H9 (cell line): ENCODE data around the gene ZNF646. TPM values are rescaled to one million over a fixed set of nuclear protein-coding genes. Genes with fewer than 3 reads are reported as not detected.
A peak's percentile ranks its signal among the peaks of the same experiment; 100 is the strongest.

ENCODE experiments used
- DNase-seq: peaks from one replicate; pipeline ENCODE4 v3.0.0-alpha.2; 2017
- H2AFZ ChIP-seq: one replicate; pipeline ENCODE4 v1.6.1; 2013; ENCODE audit warnings: mild to moderate bottlenecking, low read length, control low read depth, moderate library complexity
- H2AK5ac ChIP-seq: 2 replicates; pipeline ENCODE4 v1.6.1; 2013; ENCODE audit warnings: low read length, control low read depth, mixed read lengths; ENCODE audit not compliant: insufficient read length
- H2BK120ac ChIP-seq: one replicate; pipeline ENCODE4 v1.6.1; 2013; ENCODE audit warnings: low read depth, mild to moderate bottlenecking, low read length, control low read depth, inconsistent platforms; ENCODE audit not compliant: poor library complexity, severe bottlenecking
- H2BK12ac ChIP-seq: 2 replicates; pipeline ENCODE4 v1.6.1; 2013; ENCODE audit warnings: low read length, control low read depth, mixed read lengths, low read depth; ENCODE audit not compliant: insufficient read length
- H2BK15ac ChIP-seq: 2 replicates; pipeline ENCODE4 v1.6.1; 2013; ENCODE audit warnings: low read depth, low read length, control low read depth
- H2BK20ac ChIP-seq: one replicate; pipeline ENCODE4 v1.6.1; 2013; ENCODE audit warnings: low read depth, mild to moderate bottlenecking, low read length, control low read depth, inconsistent platforms; ENCODE audit not compliant: poor library complexity, severe bottlenecking
- H2BK5ac ChIP-seq: 2 replicates; pipeline ENCODE4 v1.6.1; 2013; ENCODE audit warnings: low read length, control low read depth, mixed read lengths; ENCODE audit not compliant: insufficient read length
- H3K14ac ChIP-seq: 2 replicates; pipeline ENCODE4 v1.6.1; 2013; ENCODE audit warnings: low read length, control low read depth; ENCODE audit not compliant: insufficient read depth
- H3K18ac ChIP-seq: 2 replicates; pipeline ENCODE4 v1.6.1; 2013; ENCODE audit warnings: low read depth, mild to moderate bottlenecking, mixed read lengths, low read length, control low read depth; ENCODE audit not compliant: insufficient read length
- H3K23ac ChIP-seq: 2 replicates; pipeline ENCODE4 v1.6.1; 2013; ENCODE audit warnings: low read length, control low read depth, mixed read lengths, low read depth; ENCODE audit not compliant: insufficient read length
- H3K23me2 ChIP-seq: 2 replicates; pipeline ENCODE4 v1.6.1; 2013; ENCODE audit warnings: low read depth, mild to moderate bottlenecking, mixed read lengths, low read length, control low read depth; ENCODE audit not compliant: insufficient read length, poor library complexity, severe bottlenecking
- H3K27ac ChIP-seq: 2 replicates; pipeline ENCODE4 v1.5.1; 2013; ENCODE audit warnings: low read length, control low read depth, mixed read lengths, low read depth; ENCODE audit not compliant: insufficient read length
- H3K27me3 ChIP-seq: 2 replicates; pipeline ENCODE4 v1.6.1; 2013; ENCODE audit warnings: low read length, control low read depth, inconsistent platforms; ENCODE audit not compliant: insufficient read depth
- H3K4ac ChIP-seq: 2 replicates; pipeline ENCODE4 v1.6.1; 2013; ENCODE audit warnings: low read depth, mild to moderate bottlenecking, control low read depth, inconsistent platforms, low read length, moderate library complexity
- H3K4me1 ChIP-seq: 2 replicates; pipeline ENCODE4 v1.6.1; 2013; ENCODE audit warnings: low read length, control low read depth, inconsistent platforms; ENCODE audit not compliant: insufficient read depth
- H3K4me2 ChIP-seq: 2 replicates; pipeline ENCODE4 v1.6.1; 2013; ENCODE audit warnings: low read length, control low read depth, mixed read lengths; ENCODE audit not compliant: insufficient read length, insufficient read depth
- H3K56ac ChIP-seq: 2 replicates; pipeline ENCODE4 v1.6.1; 2013; ENCODE audit warnings: low read depth, mild to moderate bottlenecking, mixed read lengths, low read length, control low read depth; ENCODE audit not compliant: insufficient read length
- H3K79me1 ChIP-seq: 2 replicates; pipeline ENCODE4 v1.6.1; 2013; ENCODE audit warnings: low read depth, mild to moderate bottlenecking, moderate library complexity, low read length, control low read depth, inconsistent platforms; ENCODE audit not compliant: insufficient read depth, poor library complexity, severe bottlenecking
- H3K79me2 ChIP-seq: 2 replicates; pipeline ENCODE4 v1.6.1; 2013; ENCODE audit warnings: low read length, control low read depth, inconsistent platforms; ENCODE audit not compliant: insufficient read depth
- H3K9ac ChIP-seq: 2 replicates; pipeline ENCODE4 v1.6.1; 2013; ENCODE audit warnings: low read length, control low read depth, mixed read lengths; ENCODE audit not compliant: insufficient read length; ENCODE audit errors: extremely low read depth
- H3K9me3 ChIP-seq: one replicate; pipeline ENCODE4 v1.6.1; 2013; ENCODE audit warnings: low read depth, low read length, inconsistent platforms; ENCODE audit not compliant: control insufficient read depth
- H3T11ph ChIP-seq: one replicate; pipeline ENCODE4 v1.6.1; 2013; ENCODE audit warnings: mild to moderate bottlenecking, low read length, control low read depth, inconsistent platforms
- H4K20me1 ChIP-seq: one replicate; pipeline ENCODE4 v1.6.1; 2013; ENCODE audit not compliant: control insufficient read depth, insufficient read length, insufficient read depth
- H4K5ac ChIP-seq: 2 replicates; pipeline ENCODE4 v1.6.1; 2013; ENCODE audit warnings: low read depth, mild to moderate bottlenecking, mixed read lengths, low read length, control low read depth; ENCODE audit not compliant: insufficient read length
- H4K8ac ChIP-seq: replicated peaks from 2 replicates; pipeline ENCODE4 v1.6.1; 2013; ENCODE audit warnings: low read length, control low read depth, mixed read lengths, low read depth; ENCODE audit not compliant: insufficient read length
- H4K91ac ChIP-seq: 2 replicates; pipeline ENCODE4 v1.6.1; 2013; ENCODE audit warnings: low read depth, mild to moderate bottlenecking, moderate library complexity, mixed read lengths, low read length, control low read depth; ENCODE audit not compliant: insufficient read length
- H3K27ac Mint-ChIP-seq, 3 experiments: 2 replicates in 2 of 3; 3 replicates in 1 of 3; pipeline ENCODE4 v1.8.0; 2020 to 2021; ENCODE audit warnings: mixed read lengths in 3 of 3, mild to moderate bottlenecking in 1 of 3, moderate library complexity in 1 of 3
- H3K27me3 Mint-ChIP-seq: 2 replicates; pipeline ENCODE4 v1.8.0; 2021; ENCODE audit warnings: low read depth, mild to moderate bottlenecking, moderate library complexity, mixed read lengths
- H3K36me3 Mint-ChIP-seq, 3 experiments: 2 replicates in 2 of 3; 3 replicates in 1 of 3; pipeline ENCODE4 v1.8.0; 2020 to 2021; ENCODE audit warnings: low read depth in 3 of 3, mixed read lengths in 3 of 3; ENCODE audit not compliant: insufficient read depth in 1 of 3
- H3K4me1 Mint-ChIP-seq, 2 experiments: 2 replicates each; pipeline ENCODE4 v1.8.0; 2020; ENCODE audit warnings: mixed read lengths in 2 of 2
- H3K4me3 Mint-ChIP-seq, 2 experiments: 2 replicates in 1 of 2; 3 replicates in 1 of 2; pipeline ENCODE4 v1.8.0; 2020 to 2021; ENCODE audit warnings: mild to moderate bottlenecking in 2 of 2, mixed read lengths in 2 of 2, moderate library complexity in 1 of 2
- H3K9me3 Mint-ChIP-seq, 2 experiments: 2 replicates in 1 of 2; 3 replicates in 1 of 2; pipeline ENCODE4 v1.8.0; 2020; ENCODE audit warnings: mild to moderate bottlenecking in 2 of 2, mixed read lengths in 2 of 2, moderate library complexity in 1 of 2
- WGBS: extraction: QIAGEN DNeasy Blood & Tissue Kit; methylation state at CpG from one replicate; pipeline ENCODE4 v1.1.7; 2013; ENCODE audit warnings: missing lambda C conversion rate, low lambda C conversion rate, mixed read lengths; ENCODE audit not compliant: insufficient read length; ENCODE audit errors: extremely low coverage; 5-methylcytosine and 5-hydroxymethylcytosine counted together
- total RNA-seq: library from RNA; stranded (reverse); gene quantifications from 2 replicates; pipeline ENCODE4 v1.2.1, GENCODE V29; 2021
- TF ChIP-seq, protein P1 (sequence below): fragments of 200-600 bp; sonication (generic); conservative IDR thresholded peaks from 3 replicates; pipeline ENCODE4 v1.8.0; 2021; ENCODE audit warnings: antibody characterized with exemption, mild to moderate bottlenecking

The ZNF646 gene
- total RNA-seq, 1 experiment from 2014 or later, result 29.2 TPM

DNA sequence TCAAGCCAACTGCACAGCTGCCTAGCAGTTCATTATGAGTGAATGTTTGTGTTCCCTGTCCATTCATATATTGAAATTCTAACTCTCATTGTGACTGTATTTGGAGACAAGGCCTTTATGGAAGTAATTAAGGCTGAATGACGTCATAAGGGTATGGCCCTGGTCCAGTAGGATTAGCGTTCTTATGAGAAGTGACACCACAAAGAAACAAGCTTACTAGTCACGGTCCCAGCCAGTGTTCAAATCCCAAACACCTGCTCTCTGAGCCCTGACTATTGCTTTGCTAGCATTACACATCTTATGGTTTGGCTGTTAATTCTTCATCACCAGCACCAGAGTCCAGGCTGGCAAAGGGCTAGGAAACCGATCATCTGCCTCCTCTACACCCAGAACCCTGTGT is 2.4 kb upstream of the ZNF646 start:
- H3K56ac ChIP-seq, result no peak overlapping the region
- no peak overlapping the region for H4K91ac ChIP-seq
- H3K4me2 ChIP-seq, result peak overlapping the region; percentile 89
- H3K27ac ChIP-seq, result no peak overlapping the region
- H3K23ac ChIP-seq, result no peak overlapping the region
- H2AFZ ChIP-seq, result no peak overlapping the region
- no CpG with 5 or more reads among the region's 4 CpGs for WGBS
- peak overlapping the region; percentile 92 to 93 for H3K4me3 Mint-ChIP-seq
- no peak overlapping the region for H2BK20ac ChIP-seq
- H2AK5ac ChIP-seq, result no peak overlapping the region
- H3K9ac ChIP-seq, result no peak overlapping the region
- no peak for DNase-seq
- no peak overlapping the region for H2BK5ac ChIP-seq
- no peaks in the 10 kb centered on the region for H4K20me1 ChIP-seq
- H3K9me3 Mint-ChIP-seq, result no peaks in the 10 kb centered on the region; a peak in 1 of 5 replicates
- H3K4me1 ChIP-seq, result no peaks in the 10 kb centered on the region
- H3K27me3 Mint-ChIP-seq, result no peaks in the 10 kb centered on the region
- TF ChIP-seq, protein P1, sequence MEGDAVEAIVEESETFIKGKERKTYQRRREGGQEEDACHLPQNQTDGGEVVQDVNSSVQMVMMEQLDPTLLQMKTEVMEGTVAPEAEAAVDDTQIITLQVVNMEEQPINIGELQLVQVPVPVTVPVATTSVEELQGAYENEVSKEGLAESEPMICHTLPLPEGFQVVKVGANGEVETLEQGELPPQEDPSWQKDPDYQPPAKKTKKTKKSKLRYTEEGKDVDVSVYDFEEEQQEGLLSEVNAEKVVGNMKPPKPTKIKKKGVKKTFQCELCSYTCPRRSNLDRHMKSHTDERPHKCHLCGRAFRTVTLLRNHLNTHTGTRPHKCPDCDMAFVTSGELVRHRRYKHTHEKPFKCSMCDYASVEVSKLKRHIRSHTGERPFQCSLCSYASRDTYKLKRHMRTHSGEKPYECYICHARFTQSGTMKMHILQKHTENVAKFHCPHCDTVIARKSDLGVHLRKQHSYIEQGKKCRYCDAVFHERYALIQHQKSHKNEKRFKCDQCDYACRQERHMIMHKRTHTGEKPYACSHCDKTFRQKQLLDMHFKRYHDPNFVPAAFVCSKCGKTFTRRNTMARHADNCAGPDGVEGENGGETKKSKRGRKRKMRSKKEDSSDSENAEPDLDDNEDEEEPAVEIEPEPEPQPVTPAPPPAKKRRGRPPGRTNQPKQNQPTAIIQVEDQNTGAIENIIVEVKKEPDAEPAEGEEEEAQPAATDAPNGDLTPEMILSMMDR, result no peak
- no peaks in the 10 kb centered on the region for H3K27me3 ChIP-seq
- H3T11ph ChIP-seq, result no peak overlapping the region
- H4K5ac ChIP-seq, result no peak overlapping the region
- H2BK15ac ChIP-seq, result no peak overlapping the region
- H3K4ac ChIP-seq, result no peak overlapping the region
- no peak overlapping the region for H3K14ac ChIP-seq
- no peak overlapping the region for H2BK12ac ChIP-seq
- H3K27ac Mint-ChIP-seq, result peak overlapping the region in 1 of 3 experiments; percentile 94; a peak in 2 of 7 replicates
- peaks cover 16 to 20% of the 10 kb centered on the region in 2 experiments for H3K4me1 Mint-ChIP-seq
- H3K9me3 ChIP-seq, result no peaks in the 10 kb centered on the region
- peaks cover 9% of the 10 kb centered on the region for H3K23me2 ChIP-seq
- no peak overlapping the region for H2BK120ac ChIP-seq
- peaks cover 12% of the 10 kb centered on the region for H3K79me1 ChIP-seq
- H3K79me2 ChIP-seq, result peaks cover 27% of the 10 kb centered on the region; the same call in 1 of the 2 replicates
- H3K18ac ChIP-seq, result no peak overlapping the region
- peaks cover 3 to 11% (median 8%) of the 10 kb centered on the region in 3 experiments; a peak in 5 of 7 replicates for H3K36me3 Mint-ChIP-seq
- no peak overlapping the region for H4K8ac ChIP-seq
